ENCODE measurements around the gene DHRS9.

DHRS9 gene

DNA sequence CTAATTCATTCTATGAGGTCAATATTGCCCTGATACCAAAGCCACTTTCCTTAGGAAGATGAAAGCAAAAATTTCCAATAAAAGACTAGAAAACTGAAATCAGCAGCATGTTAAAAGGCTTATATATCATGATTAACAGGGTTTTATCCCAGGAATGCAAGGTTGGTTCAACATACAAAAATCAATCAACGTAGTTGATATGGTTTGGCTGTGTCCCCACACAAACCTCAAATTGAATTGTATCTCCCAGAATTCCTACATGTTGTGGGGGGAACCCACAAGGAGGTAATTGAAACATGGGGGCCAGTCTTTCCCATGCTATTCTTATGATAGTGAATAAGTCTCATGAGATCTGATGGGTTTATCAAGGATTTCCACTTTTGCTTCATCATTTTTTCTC lies 26.5 kb upstream of the DHRS9 start:
- Histone ChIP-seq H3K9me2 (replicated peaks; ENCODE audit: insufficient read depth, low read length) (no peaks in the 10 kb centered on the region), H3K27ac (ENCODE audit: low read depth, low read length) (no peak overlapping the region), H4K20me1 (ENCODE audit: low read depth, low read length) (no peaks in the 10 kb centered on the region), H3K9ac (ENCODE audit: low read length) (no peak overlapping the region), H3K4me3 (ENCODE audit: insufficient read depth, low read length, poor library complexity, severe bottlenecking) (no peak overlapping the region), H3K36me3 (ENCODE audit: low read length) (no peaks in the 10 kb centered on the region), H2AFZ (ENCODE audit: low read depth, low read length, severe bottlenecking) (no peak overlapping the region), H3K79me2 (ENCODE audit: insufficient read depth, low read length) (no peaks in the 10 kb centered on the region), H3K4me2 (ENCODE audit: low read depth, low read length, poor library complexity, severe bottlenecking) (no peak overlapping the region), H3F3A (ENCODE audit: insufficient read depth) (no peaks in the 10 kb centered on the region), H3K27me3 (ENCODE audit: low read length) (no peaks in the 10 kb centered on the region), H3K9me3 (ENCODE audit: insufficient read depth, low read length) (peaks cover 5% of the 10 kb centered on the region; the same call in 1 of the 2 replicates)
- TF ChIP-seq, protein P1, sequence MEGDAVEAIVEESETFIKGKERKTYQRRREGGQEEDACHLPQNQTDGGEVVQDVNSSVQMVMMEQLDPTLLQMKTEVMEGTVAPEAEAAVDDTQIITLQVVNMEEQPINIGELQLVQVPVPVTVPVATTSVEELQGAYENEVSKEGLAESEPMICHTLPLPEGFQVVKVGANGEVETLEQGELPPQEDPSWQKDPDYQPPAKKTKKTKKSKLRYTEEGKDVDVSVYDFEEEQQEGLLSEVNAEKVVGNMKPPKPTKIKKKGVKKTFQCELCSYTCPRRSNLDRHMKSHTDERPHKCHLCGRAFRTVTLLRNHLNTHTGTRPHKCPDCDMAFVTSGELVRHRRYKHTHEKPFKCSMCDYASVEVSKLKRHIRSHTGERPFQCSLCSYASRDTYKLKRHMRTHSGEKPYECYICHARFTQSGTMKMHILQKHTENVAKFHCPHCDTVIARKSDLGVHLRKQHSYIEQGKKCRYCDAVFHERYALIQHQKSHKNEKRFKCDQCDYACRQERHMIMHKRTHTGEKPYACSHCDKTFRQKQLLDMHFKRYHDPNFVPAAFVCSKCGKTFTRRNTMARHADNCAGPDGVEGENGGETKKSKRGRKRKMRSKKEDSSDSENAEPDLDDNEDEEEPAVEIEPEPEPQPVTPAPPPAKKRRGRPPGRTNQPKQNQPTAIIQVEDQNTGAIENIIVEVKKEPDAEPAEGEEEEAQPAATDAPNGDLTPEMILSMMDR (IDR thresholded peaks at IDR 0.05; ENCODE audit: insufficient read depth, low read length, poor library complexity, severe bottlenecking) = no peak
- TF ChIP-seq EZH2phosphoT487 (conservative IDR thresholded peaks at IDR 0.05; ENCODE audit: low read length) = no peak

DNA sequence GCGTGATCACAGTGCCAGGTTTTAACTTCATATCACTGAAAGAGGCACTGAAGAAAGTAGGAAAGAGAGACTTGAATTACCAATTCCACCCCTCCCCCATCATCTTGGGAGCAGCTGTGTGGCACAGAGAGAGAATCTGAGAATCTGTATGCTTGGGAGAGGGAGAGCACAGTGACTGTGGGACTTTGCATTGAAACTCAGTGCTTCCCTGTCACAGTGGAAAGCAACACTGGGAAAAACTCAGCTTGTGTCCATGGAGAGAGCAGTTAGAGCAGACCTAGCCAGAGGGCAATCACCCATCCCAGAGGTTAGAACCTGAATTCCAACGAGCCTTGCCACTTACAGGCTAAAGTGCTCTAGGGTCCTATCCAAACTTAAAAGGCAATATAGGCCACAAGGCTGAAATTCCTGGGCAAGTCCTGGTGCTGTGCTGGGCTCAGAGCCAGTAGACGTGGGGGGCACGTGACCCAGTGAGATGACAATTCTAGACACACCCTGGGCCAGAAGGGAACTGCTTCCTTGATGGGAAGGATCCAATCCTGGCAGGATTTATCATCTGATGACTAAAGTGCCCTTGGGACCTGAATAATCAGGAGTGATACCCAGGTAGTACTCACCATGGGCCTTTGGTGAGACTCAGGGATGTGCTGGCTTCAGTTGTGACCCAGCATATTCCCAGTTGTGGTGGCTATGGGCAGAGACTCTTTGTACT lies 22.8 kb upstream of the DHRS9 start:
- TF ChIP-seq, protein P1 (IDR thresholded peaks at IDR 0.05; ENCODE audit: insufficient read depth, low read length, poor library complexity, severe bottlenecking) = no peak
- no peak for TF ChIP-seq EZH2phosphoT487 (conservative IDR thresholded peaks at IDR 0.05; ENCODE audit: low read length)
- Histone ChIP-seq H3K79me2 (ENCODE audit: insufficient read depth, low read length) (no peaks in the 10 kb centered on the region), H3K27me3 (ENCODE audit: low read length) (no peaks in the 10 kb centered on the region), H2AFZ (ENCODE audit: low read depth, low read length, severe bottlenecking) (no peak overlapping the region), H3K4me3 (ENCODE audit: insufficient read depth, low read length, poor library complexity, severe bottlenecking) (no peak overlapping the region), H3K4me2 (ENCODE audit: low read depth, low read length, poor library complexity, severe bottlenecking) (no peak overlapping the region), H3K36me3 (ENCODE audit: low read length) (no peaks in the 10 kb centered on the region), H3K9ac (ENCODE audit: low read length) (no peak overlapping the region), H3K27ac (ENCODE audit: low read depth, low read length) (no peak overlapping the region), H4K20me1 (ENCODE audit: low read depth, low read length) (no peaks in the 10 kb centered on the region), H3K9me2 (replicated peaks; ENCODE audit: insufficient read depth, low read length) (no peaks in the 10 kb centered on the region), H3K9me3 (ENCODE audit: insufficient read depth, low read length) (peaks cover 5% of the 10 kb centered on the region; the same call in 1 of the 2 replicates), H3F3A (ENCODE audit: insufficient read depth) (no peaks in the 10 kb centered on the region)

DNA sequence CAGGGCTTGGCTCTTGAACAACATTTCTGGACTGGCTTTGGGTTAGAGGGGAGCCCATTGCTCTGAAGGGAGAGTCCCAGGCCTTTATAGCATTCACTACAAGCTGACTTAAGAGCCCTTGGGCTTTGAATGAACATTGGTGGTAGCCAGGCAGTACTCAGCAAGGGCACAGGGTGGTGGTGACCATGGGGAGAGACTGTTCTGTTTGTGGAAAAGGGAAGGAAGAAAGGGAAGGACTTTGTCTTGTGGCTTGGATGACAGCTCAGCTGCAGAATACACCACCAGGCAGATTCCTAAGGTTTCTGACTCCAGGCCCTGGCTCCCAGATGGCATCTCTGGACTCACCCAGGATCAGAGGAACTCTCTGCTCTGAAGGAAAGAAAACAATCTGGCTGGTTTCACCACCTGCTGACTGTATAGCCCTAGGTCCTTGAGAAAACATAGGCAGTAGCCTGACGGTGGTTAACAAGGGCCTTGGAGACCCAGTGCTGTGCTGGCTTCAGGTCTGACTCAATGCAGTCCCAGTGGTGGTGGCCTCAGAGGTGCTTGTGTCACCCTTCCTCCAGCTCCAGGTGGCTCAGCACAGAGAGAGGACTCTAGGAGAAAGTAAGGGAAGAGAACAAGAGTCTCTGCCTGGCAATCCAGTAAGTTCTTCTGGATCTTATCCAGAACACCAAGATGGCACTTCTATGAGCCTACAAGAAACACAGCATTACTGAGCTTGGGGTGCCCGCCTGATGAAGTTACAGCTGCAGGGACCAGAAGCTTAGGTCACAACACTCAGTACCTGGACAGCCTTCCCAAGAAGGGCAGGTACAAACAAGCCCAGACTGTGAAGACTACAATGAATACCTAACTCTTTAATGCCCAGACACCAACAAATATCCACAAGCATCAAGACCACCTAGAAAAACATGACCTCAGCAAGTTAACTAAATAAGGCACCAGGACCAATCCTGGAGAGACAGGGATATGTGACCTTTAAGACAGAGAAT lies 21.8 kb upstream of the DHRS9 start:
- H3K27me3 ChIP-seq (ENCODE audit: low read length) = no peaks in the 10 kb centered on the region
- H3K27ac ChIP-seq (ENCODE audit: low read depth, low read length) = no peak overlapping the region
- H3K4me3 ChIP-seq (ENCODE audit: insufficient read depth, low read length, poor library complexity, severe bottlenecking) = no peak overlapping the region
- H2AFZ ChIP-seq (ENCODE audit: low read depth, low read length, severe bottlenecking) = no peak overlapping the region
- H3K79me2 ChIP-seq (ENCODE audit: insufficient read depth, low read length) = no peaks in the 10 kb centered on the region
- no peaks in the 10 kb centered on the region for H3K9me2 ChIP-seq (replicated peaks; ENCODE audit: insufficient read depth, low read length)
- H3K36me3 ChIP-seq (ENCODE audit: low read length) = no peaks in the 10 kb centered on the region
- H4K20me1 ChIP-seq (ENCODE audit: low read depth, low read length) = no peaks in the 10 kb centered on the region
- TF ChIP-seq, protein P1 (IDR thresholded peaks at IDR 0.05; ENCODE audit: insufficient read depth, low read length, poor library complexity, severe bottlenecking) = no peak
- no peak for TF ChIP-seq EZH2phosphoT487 (conservative IDR thresholded peaks at IDR 0.05; ENCODE audit: low read length)
- no peaks in the 10 kb centered on the region for H3K9me3 ChIP-seq (ENCODE audit: insufficient read depth, low read length)
- H3K9ac ChIP-seq (ENCODE audit: low read length) = no peak overlapping the region
- H3F3A ChIP-seq (ENCODE audit: insufficient read depth) = no peaks in the 10 kb centered on the region
- H3K4me2 ChIP-seq (ENCODE audit: low read depth, low read length, poor library complexity, severe bottlenecking) = no peak overlapping the region
